ENCODE results near the gene CT45A5.
"Not testable (repeated sequence)": the region's sequence is repeated elsewhere in the genome, so short reads cannot be mapped to it uniquely, and the experiment has no call there.

The CT45A5 gene, protein sequence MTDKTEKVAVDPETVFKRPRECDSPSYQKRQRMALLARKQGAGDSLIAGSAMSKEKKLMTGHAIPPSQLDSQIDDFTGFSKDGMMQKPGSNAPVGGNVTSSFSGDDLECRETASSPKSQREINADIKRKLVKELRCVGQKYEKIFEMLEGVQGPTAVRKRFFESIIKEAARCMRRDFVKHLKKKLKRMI

DNA sequence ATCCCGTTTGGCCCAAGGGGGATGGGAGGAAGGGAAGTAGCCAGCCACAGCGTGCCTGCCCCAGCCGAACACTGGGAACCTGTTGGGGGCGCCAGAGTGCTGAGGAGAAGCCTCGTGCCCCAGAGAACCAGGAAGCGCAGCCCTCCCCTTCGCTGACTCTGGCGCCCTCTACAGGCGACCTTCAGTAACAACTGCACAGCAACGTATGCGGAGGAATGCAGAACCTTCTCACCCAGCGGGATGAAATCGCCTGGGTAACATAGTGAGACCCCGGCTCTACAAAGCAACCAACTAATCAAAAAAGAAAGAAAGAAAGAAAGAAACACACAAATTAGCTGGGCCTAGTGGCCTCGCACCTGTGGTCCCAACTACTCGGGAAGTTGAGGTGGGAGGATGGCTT lies at the start of gene CT45A5:
Gene CT45A5, minus strand, starts transcription at position 101 of the 400 bp plus-strand sequence. CDS start 3,774 bp downstream, outside the sequence.
- DNase-seq: not testable (repeated sequence)

DNA sequence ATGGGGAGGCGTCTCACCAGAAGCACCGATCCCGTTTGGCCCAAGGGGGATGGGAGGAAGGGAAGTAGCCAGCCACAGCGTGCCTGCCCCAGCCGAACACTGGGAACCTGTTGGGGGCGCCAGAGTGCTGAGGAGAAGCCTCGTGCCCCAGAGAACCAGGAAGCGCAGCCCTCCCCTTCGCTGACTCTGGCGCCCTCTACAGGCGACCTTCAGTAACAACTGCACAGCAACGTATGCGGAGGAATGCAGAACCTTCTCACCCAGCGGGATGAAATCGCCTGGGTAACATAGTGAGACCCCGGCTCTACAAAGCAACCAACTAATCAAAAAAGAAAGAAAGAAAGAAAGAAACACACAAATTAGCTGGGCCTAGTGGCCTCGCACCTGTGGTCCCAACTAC lies 34.6 kb upstream of the CT45A5 start, which contains the start of gene CT45A2:
Gene CT45A2, minus strand, starts transcription at position 101 of the 400 bp plus-strand sequence. CDS start 3,747 bp downstream, outside the sequence.
- not testable (repeated sequence) for DNase-seq

DNA sequence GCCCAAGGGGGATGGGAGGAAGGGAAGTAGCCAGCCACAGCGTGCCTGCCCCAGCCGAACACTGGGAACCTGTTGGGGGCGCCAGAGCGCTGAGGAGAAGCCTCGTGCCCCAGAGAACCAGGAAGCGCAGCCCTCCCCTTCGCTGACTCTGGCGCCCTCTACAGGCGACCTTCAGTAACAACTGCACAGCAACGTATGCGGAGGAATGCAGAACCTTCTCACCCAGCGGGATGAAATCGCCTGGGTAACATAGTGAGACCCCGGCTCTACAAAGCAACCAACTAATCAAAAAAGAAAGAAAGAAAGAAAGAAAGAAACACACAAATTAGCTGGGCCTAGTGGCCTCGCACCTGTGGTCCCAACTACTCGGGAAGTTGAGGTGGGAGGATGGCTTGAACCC lies 17.4 kb upstream of the CT45A5 start, which contains the start of gene CT45A6:
Gene CT45A6, minus strand, starts transcription at position 101 of the 400 bp plus-strand sequence. CDS start 3,794 bp downstream, outside the sequence.
- not testable (repeated sequence) for DNase-seq

DNA sequence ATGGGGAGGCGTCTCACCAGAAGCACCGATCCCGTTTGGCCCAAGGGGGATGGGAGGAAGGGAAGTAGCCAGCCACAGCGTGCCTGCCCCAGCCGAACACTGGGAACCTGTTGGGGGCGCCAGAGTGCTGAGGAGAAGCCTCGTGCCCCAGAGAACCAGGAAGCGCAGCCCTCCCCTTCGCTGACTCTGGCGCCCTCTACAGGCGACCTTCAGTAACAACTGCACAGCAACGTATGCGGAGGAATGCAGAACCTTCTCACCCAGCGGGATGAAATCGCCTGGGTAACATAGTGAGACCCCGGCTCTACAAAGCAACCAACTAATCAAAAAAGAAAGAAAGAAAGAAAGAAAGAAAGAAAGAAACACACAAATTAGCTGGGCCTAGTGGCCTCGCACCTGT lies 17.2 kb downstream of the CT45A5 start, which contains the start of gene CT45A3:
Gene CT45A3, minus strand, starts transcription at position 101 of the 400 bp plus-strand sequence. CDS start 3,747 bp downstream, outside the sequence.
- DNase-seq: not testable (repeated sequence)

DNA sequence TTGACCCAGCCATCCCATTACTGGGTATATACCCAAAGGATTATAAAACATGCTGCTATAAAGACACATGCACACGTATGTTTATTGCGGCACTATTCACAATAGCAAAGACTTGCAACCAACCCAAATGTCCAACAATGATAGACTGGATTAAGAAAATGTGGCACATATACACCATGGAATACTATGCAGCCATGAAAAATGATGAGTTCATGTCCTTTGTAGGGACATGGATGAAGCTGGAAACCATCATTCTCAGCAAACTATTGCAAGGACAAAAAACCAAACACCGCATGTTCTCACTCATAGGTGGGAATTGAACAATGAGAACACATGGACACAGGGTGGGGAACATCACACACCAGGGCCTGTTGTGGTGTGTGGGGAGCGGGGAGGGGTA lies 40.6 kb downstream of the CT45A5 start:
- not testable (repeated sequence) for DNase-seq

DNA sequence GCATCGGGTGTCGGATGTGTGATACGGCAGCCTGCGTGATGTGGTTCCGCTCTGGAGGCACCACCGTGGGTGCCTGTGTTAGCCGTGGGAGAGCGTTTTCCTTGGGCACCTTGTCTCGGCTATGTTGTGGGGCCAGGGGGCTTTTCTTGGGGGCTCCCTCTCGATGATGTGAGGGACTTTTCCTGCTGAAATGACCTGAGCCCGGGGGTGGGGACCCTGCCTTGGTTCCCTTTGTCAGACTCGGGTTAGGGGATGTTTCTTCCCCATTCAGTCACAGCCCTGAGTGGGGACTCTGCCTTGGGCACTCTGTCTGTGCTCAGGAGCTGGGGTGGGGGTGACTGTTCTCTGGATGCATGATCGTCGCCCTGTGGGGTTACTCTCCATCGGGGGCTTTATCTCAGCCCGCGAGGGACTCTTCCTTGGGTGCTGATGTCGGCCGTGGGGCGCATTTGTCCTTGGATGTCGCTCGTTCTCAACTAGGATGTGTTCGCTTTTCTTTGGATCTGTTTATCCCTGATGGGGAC lies 44.0 kb downstream of the CT45A5 start:
- DNase-seq: no peak

DNA sequence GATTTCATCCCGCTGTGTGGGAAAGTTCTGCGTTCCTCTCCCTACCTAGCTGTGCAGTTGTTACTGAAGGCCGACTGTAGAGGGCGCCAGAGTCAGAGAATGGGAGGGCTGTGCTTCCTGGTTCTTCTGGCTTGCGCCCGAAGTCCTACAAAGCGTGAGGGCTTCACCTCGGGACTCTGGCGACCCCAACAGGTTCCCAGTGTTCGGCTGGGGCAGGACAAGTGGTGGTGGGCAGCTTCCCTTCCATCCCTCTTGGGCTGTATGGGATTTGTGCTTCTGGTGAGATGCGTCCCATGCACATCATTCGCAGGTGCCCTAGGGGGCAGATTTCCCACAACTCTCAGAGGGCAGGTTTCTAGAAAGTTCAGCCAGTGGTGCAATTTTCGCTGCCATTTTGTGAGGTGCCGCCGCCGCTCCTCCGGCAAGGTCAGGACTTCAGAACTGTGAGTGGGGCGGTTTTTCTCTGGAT lies 44.6 kb downstream of the CT45A5 start:
- peak; percentile 50 for DNase-seq

DNA sequence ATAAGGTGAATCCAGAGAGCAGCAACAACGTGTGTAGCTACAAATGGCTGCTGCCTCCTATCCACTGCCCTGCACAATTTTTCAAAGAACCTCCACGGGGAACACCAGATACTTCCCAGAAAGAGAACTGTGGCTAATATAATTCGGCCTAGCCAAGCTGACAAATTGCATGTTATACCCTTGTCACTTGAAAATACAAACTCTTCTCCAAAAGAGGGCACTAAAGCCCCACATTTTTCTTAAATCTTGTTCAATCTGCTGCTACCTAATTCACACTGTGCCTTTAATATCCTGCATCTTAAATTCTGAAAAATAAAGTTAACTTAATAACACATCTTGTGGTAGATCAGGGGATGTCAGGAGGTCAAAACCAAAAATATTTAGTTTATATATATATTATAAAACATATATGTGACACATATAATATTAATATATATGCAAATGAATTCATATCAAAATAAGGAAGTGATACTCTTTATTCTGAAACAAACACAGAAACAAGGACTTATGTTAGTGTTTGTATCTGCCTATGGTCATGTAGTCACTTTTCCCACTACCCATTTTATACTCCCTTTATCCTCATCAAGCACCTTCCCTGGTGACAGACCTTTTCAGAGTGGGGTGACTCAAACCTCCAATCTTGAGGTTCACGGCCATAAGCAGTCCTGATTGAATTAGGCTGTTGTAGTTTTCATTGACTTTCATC lies 47.8 kb downstream of the CT45A5 start:
- no peak for DNase-seq

DNA sequence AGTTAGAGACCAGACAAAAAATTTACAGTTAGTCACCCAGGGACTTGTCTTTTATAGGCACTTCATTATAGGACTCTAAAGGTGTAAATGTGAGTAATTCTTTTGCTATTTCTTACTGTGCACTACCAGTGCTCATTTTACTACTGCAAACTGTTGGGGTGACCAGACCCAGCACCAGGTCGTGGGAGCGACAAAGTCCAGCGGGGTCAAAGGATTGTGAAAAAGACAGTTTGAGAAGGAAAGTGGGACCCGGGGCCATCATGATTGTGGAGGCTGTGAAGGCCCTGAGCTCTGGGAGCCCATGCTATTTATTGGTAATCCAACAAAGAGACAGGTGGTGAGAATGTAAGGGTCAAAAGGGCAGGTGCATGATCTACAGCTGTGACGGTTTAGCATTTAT lies 50.6 kb downstream of the CT45A5 start:
- not testable (repeated sequence) for DNase-seq

Data from stimulated activated CD4-positive, alpha-beta T cell treated with anti-CD3 and anti-CD28 coated beads, Interleukin-4, amount 100 ng/mL, for 24 hours (primary cell).